T-helper 1 cell treated with Interleukin-12 subunit alpha and Interleukin-12 subunit beta and Interleukin-4 antibody, amounts not matched to agents 30 ng/mL and 1 ng/mL, for 36 hours (primary cell): ENCODE results near the gene UGDH. TPM values are rescaled to one million over a fixed set of nuclear protein-coding genes. Genes with fewer than 3 reads are reported as not detected.
"Not testable (repeated sequence)": the region's sequence is repeated elsewhere in the genome, so short reads cannot be mapped to it uniquely, and the experiment has no call there.

Experiments used
- intact Hi-C: fragments of 100-400 bp; cut with micrococcal nuclease; formaldehyde crosslinking; loops from one replicate; pipeline ENCODE4 v1.15.1; 2024
- total RNA-seq: library from RNA; stranded (reverse); gene quantifications from 2 replicates; pipeline ENCODE4 v1.2.3, GENCODE V29; 2022

UGDH gene
- total RNA-seq, 1 donor from 2014 or later, result 27.3 TPM

DNA sequence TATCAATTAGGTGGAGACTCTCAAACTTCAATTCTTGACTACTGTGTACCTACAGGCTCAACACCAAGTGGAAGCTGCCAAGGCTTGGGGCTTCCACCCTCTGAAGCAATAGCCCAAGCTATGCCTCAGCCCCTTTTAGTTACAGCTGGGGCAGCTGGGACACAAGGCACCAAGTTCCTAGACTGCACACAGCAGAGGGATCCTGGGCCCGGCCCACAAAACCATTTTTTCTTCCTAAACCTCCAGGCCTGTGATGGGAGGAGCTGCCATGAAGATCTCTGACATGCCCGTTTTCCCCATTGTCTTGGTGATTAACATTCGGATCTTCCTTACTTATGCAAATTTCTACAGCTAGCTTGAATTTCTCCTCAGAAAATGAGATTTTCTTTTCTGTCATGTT lies 3.4 kb upstream of the UGDH start:
- intact Hi-C loops, result no loop called here

DNA sequence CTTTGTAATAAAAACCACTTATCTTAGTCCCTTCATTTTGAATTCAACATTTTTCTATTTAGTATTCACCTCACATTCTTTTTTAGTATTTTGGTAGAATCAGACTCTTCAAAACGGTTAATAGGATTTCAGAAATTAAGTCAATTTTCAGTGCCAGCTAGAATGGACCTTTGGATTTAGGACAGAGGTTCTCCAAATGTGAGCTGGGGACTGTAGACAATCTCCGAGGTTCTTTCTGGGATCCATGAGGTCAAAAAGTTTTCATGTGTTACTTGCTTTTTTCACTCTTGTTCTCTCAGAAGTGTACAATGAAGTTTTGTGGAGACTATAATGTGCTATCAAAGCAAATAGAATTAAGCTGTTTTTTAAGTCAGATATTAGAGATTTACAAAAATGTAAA lies 2.3 kb upstream of the UGDH start:
- intact Hi-C loops, result loop anchor here (5.0 to 10.0 kb wide), 7 partner anchors 403 to 1637 kb away; partner anchors contain the start of genes RHOH and TBC1D1

DNA sequence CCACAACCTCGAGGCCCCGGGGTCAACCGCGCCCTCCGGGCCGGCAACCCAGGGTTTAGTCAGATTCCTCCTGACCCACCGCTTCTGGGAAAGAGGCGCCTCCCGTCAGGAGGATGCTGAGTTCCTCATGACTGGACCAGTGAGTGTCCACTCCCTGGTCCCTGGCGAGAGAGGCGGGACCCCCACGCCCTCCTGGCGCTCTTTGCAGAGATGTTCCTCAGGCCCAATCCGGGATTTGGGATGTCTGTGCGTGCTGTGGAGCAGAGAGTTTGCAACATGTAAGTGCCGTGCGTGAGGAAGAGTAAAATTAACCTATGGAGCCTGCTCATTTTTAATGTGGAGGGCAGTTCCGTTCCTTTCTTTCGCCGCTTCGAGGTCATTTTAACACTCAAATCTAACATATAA lies 824 bp upstream of the UGDH start:
- intact Hi-C loops, result loop anchor here (5.0 to 10.0 kb wide), 7 partner anchors 404 to 1636 kb away; partner anchors contain the start of genes RHOH and TBC1D1

DNA sequence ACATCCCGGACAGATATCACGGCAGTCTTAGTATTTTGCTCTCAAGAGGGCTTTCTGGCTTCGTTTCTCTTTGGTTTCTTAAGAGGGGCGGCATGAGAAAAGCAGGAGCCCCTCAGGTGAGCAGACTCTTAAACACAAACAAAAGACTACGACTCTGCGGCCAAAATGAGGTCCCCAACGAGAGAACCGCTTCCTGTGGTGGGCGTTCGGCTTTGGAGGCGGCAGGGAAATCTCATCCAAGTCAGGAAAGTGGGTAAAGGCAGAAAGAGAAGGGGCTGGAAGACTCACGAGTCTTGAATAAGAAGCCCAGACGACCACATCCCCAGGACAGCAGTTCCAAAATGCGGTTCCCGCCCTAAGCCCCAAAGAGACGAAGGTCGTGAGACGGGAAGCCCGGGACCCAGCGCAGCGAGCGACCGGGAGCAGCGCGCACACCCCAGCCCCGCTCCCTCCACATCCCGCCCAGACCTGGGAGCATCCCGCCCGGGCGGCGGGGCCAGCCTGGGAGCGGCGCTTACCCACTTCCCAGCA lies 409 bp downstream of the UGDH start:
- intact Hi-C loops, result loop anchor here (1.0 to 10.0 kb wide), 18 partner anchors 58 to 1635 kb away; partner anchors contain the start of genes RFC1, RHOH, RPL9 and SMIM14

DNA sequence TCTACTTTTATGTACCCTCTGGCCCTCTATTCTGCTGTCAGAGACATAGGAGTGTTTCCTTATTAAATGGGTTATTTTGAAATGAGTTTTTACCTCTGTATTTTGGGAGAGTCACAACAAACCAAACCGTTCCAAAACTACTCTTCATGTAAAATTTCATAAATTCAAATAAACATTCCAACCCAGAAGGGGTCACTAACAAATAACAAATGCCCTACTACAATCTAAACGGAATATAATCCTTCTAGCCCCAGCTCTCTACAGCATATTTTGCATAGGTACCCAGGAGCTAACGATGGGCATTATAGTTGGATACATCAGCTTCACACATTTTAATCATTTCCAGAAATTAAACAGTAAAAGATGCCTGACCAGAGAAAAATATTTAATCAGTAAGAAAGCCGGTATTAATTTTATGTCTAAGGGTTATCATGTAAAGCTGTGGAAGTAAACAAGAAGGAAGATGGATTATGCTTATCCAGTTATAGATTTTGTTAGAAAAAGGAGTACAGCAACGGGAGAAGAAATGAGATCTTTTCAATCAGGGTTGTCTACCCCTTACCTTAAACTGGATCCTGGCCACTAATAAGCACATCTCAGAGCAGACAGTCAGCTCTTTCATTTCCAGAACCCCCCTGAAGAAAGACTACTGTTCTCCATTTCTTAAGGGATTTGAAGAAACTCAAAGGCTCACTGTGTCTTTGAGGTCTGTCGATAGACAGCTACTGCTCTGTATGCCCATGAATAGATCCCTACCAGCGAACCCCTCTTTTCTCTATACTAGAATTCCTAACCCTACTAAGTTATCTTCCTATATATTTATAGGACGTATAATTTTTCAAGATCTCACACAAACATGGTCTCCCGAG lies 1.2 kb downstream of the UGDH start:
- intact Hi-C loops, result loop anchor here (1.0 to 10.0 kb wide), 10 partner anchors 57 to 1634 kb away; partner anchors contain the start of genes RFC1, RHOH, TBC1D1 and WDR19

DNA sequence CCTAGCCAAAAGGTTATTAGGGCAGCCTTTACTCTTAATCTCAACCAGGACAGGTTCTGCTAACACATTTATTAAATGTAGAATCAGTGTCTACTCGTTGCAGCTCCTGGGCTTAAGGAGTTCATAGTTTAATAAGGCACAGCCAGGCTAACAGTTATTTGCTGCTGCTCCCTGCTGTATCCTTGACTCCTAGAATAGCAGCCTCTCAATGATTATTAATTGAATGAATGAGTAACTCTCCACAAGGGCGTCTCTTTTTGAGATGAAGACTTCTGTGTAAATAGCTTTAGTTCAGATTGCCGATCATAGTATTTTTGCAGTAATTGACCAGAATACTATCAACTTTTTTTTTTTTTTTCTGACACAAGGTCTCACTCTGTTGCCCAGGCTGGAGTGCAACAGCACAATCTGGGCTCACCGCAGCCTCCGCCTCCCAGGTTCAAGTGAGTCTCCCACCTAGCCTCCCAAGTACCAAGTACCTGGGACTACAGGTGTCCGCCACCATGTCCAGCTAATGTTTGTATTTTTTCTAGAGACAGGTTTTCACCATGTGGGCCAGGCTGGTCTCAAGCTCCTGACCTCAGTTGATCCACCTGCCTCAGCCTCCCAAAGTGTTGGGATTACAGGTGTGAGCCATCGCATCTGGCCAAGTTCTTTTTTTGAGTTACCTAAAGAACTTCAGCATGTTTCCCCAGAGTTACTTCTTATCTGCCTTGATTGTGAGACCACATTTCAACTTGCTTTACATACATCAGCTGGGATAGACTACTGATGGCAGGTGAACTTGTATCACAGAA lies 2.9 kb downstream of the UGDH start:
- intact Hi-C loops, result loop anchor here (10.0 kb wide), 1 partner anchor 540 kb away; no protein-coding TSS in a partner anchor

DNA sequence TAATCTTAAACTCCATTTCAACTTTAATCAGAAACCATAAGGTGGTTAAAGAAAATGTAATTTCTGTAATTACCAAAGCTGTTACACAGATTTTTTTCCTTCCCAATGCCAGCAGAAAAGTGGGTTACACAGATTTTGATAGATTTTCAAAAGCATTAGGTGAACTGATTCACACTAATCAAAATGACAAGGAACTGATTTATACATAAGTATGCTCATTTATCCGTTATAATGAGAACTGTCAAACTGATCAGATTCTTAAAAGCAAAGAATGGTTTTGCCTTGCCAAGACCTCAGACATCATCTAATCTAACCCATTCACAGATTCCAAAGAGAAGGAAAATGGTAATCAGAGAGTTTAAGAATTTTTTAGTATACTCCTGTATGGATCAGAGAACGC lies 5.2 kb downstream of the UGDH start:
- intact Hi-C loops, result loop anchor here (10.0 kb wide), 1 partner anchor 537 kb away; no protein-coding TSS in a partner anchor

DNA sequence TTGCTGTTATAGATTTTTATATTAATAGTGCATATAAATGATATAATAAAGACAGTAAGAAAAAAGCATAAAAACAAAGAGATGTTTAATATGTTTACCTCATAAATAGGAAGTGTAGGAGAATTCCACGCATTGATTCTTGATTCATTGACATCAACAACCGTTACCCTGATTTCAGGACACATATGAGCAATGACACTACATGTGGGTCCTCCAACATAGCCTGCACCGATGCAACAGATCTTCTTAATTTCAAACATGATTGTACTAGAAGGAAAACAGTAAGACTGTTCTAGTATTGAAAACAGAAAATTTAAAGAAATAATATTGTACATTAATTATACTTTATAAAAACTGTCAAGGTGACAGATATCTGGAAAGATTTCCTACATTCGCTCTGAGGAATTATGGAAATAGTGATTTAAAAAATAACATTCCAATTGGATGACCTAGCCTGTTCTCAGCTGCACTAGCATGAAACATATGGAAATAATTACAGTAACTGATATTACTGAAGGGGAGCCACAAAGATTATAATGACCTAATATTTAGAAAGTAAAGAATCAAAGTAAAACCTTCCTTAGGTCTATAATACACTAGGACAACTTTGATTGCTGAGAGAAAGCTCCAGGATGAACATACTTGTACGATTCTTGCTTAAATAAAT lies 5.9 kb downstream of the UGDH start:
- intact Hi-C loops, result loop anchor here (10.0 kb wide), 1 partner anchor 537 kb away; no protein-coding TSS in a partner anchor

DNA sequence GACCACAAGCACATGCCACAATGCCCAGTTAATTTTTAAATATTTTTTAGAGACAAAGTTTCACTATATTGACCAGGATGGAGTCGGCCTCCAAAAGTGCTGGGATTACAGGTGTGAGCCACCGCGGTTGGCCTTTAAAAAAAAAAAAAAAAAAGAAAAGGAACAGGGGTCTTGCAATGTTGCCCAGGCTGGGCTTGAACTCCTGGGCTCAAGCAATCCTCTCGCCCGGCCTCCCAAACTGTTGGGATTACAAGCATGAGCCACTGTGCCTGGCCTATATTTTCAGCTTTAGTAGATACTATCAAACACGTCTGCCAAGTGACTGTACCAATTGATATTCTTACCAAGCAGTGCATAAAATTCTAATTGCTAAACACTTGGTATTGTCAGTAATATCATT lies 8.8 kb downstream of the UGDH start:
- intact Hi-C loops, result no loop called here

DNA sequence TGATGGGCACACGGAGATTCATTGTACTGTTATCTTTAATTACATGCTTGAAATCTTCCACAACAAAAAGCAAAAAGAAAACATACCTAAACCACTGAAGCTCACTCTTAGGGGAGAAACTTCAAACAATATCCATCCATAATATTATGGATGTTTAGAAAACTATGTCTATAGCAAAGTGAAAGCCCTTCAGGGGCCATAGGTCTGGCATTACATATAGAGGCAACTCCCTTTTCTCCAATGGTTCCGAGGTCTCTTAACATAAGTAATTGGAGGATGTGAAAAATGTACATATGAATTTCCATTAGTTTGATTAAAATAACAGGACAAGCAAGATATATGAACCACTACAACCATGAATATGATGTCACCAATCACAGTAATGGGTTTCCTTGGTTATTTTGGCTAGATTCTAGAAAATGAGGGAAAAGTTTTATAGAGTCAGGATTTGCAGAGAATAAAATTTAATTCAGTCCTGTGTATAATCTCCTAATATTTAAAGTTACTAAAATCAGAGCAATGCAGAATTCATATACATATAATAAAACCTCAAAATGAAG lies 10.8 kb downstream of the UGDH start:
- intact Hi-C loops, result no loop called here

DNA sequence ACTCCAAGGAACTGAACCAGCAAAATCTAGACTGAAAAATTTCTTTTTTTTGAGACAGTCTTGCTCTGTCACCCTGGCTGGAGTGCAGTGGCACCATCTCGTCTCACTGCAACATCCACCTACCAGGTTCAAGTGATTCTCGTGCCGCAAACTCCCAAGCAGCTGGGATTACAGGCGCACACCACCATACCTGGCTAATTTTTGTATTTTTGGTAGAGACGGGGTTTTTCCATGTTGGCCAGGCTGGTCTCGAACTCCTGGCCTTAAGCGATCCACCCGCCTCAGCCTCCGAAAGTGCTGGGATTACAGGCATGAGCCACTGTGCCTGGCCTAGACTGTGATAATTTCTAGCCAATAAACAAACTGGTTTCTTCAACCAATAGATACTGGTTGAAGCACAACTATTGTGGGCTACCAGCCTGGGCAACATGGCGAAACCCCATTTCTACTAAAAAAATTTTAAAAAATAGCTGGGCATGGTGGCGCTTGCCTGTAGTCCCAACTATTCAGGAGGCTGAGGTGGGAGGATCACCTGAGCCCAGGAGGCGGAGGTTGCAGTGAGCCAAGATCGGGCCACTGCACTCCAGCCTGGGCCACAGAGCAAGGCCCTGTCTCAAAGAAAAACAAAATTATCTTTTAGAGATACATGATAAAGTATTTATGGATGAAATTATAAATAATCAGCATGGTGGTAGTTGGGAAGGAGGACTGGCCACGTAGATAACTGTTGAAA lies 11.4 kb downstream of the UGDH start:
- intact Hi-C loops, result not testable (repeated sequence)

DNA sequence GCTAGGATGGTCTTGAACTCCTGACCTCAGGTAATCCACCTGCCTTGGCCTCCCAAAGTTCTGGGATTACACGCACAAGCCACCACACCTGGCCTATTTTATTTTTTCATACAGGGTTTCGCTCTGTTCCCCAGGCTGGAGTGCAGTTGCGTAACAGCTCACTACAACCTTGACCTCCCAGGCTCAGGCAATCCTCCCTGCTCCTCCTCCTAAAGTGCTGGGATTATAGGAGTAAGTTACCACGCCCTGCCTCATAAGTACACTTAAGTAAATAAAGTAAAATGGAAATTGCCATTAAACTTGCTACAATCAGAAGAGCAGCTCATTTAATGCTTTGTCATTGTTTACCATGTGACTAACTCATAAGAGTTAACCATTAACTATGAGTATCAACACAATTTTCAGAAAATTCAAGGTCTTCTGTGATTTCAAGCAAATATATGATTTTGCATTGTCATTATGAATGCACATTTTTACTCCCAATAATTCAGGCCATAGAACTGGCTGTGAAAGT lies 12.3 kb downstream of the UGDH start:
- intact Hi-C loops, result no loop called here

DNA sequence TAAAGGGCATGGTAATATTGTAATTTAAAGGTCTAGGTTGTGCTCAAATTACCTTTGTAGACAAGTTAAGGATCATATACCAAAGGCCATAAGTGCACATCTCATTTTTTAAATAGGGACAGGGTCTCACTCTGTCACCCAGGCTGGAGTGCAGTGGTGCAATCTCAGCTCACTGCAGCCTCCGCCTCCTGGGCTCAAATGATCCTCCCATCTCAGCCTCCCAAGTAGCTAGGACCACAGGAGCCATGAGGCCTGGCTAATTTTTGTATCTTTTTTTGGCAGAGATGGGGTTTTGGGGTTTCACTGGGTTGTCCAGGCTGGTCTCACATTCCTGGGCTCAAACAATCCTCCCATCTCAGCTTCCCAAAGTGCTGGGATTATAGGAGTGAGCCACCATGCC lies 13.0 kb downstream of the UGDH start:
- intact Hi-C loops, result not testable (repeated sequence)

DNA sequence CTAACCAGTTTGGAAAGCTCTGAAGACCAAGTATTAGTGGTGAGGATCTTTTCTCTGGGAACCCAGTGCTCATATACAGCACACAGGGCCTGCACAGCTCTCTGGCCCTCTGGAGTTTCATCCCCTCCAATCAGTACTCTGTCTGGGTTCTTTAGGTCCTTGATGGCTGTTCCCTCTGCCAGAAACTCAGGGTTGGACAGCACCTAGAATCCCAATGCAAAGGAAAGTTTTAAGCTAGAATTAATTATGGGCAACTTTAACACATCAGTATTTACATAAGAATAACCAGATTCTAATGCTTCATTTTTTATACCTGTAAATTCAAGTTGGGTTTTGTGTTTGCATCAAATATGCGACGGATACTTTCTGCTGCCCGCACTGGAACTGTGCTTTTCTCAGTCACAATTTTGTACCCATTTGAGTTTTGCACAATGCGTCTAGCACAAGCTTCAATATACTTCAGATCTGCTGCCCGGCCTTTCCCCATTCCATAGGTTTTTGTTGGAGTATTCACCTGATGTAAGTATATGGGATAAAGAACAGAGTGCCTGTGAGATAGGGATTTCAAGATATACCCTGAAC lies 16.8 kb downstream of the UGDH start:
- intact Hi-C loops, result no loop called here

DNA sequence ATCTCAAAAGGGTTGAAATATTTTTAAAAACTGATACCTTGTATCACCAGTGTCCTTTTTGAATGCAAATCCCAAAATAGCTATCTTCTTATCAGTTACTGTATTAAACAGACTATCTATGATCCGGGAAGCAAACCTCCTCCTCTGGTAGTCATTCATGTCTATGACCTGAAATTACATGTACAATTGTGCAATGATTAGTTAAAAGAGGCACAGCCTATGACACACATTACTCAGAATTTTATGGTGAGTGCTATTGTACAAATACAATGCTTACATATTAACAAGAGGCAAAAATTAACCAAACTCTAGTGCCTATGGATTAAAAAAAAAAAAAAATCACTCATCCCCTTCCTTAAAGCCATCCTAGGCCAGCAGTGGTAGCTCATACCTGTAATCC lies 21.7 kb downstream of the UGDH start:
- intact Hi-C loops, result no loop called here

DNA sequence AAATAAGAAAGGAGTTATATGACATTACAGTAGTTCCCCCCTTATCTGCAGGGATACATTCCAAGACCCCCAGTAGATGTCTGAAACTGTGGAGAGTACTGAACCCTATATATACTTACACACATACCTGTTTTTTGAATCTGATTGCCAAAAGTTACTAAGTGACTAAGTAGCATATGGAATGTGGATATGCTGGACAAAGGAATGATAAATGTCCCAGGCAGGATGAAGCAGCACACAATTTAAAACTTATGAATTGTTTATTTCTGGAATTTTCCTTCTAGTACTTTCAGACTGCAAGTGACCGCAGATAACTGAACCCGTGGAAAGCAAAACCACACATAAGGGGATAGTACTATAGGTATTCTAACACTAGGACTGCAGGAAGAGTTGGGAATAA lies 22.7 kb downstream of the UGDH start:
- intact Hi-C loops, result no loop called here

DNA sequence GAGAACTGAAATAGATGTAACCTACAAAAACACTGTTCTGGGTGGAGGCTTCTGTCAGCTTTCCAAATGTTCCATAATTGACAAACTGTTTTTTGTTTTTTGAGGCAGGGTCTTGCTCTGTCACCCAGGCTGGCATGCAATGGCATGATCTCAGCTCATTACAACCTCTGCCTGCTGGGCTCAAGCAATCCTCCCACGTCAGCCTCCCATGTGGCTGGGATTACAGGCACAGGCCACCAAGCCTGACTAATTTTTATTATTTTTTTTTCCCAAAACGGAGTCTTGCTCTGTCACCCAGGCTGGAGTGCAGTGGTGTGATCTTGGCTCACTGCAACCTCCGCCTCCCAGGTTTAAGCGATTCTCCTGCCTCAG lies 24.6 kb downstream of the UGDH start:
- intact Hi-C loops, result not testable (repeated sequence)

DNA sequence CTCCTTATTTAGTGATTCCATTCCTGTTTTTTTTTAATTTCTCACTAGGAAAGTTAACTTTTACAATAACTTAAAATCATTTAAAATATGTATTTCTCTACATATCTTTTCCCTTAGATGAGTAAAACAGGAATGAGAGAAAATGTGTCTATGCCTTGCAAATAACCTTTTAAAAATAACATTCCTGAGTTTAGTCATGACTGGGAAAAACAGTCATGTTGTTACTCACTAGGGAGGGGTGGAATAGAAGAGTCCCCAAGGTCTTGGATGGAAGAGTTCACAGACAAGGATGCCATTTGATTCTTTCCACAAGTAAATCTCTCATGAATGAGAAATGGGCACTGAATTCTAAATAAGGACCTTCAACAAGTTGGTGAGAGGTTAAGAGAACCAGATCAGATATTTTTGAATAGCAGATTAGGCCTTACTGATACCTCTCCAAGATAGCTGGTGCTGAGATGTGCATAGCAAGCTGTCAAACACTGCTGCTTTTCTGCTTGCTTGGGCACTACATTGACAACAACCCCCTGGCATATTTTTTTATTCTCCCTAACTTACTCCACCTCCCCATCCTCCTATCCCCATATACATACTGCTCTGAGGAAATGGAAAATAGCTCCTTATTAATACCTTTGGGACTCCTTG lies 25.1 kb downstream of the UGDH start:
- intact Hi-C loops, result no loop called here

DNA sequence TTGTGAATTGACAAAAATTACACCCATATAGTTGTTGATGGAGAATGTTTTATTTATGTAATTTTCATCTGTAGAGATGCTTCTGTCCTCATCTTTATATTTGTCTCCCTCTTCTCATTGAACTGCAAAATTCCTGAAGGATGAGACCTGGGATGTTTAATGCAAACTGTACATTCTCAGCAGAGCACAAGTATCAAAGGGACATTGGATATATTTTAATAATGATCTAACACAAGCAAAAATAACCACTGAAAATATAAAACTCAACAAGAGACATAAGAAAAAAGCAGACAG lies 28.6 kb downstream of the UGDH start:
- intact Hi-C loops, result no loop called here
